SK-N-SH treated with all-trans-retinoic acid at 6 μM for 48 hours (cell line): ENCODE measurements around the gene HOXB7.
A peak's percentile ranks its signal among the peaks of the same experiment; 100 is the strongest.

ENCODE experiments used
- ATAC-seq: fragments of 200-7000 bp; cut with Tn5 transposase; 3 replicates; pipeline ENCODE4 v1.9.1; 2020; ENCODE audit warnings: mild to moderate bottlenecking, moderate library complexity
- ARNTL ChIP-seq: fragments of 450-650 bp; formaldehyde crosslinking; IDR thresholded peaks from 2 replicates; pipeline ENCODE4 v1.5.0; 2020; ENCODE audit warnings: low read depth, mild to moderate bottlenecking, moderate library complexity, borderline replicate concordance
- BACH2 ChIP-seq: fragments of 250-450 bp; sonication (Bioruptor Pico); IDR thresholded peaks from 2 replicates; pipeline ENCODE4 v1.9.0; 2021; ENCODE audit warnings: mild to moderate bottlenecking, borderline replicate concordance
- ESRRG ChIP-seq: fragments of 250-450 bp; sonication (Bioruptor Pico); IDR thresholded peaks from 2 replicates; pipeline ENCODE4 v1.6.1; 2021; ENCODE audit warnings: mild to moderate bottlenecking
- GLIS3 ChIP-seq: fragments of 250-450 bp; sonication (Bioruptor Pico); IDR thresholded peaks from 2 replicates; pipeline ENCODE4 v1.5.0; 2020; ENCODE audit warnings: mild to moderate bottlenecking, moderate library complexity
- ISL1 ChIP-seq: fragments of 250-450 bp; sonication (Bioruptor Pico); IDR thresholded peaks from 2 replicates; pipeline ENCODE4 v2.1.2; 2022; ENCODE audit warnings: mild to moderate bottlenecking, moderate library complexity
- OSR1 ChIP-seq: fragments of 250-450 bp; sonication (Bioruptor Pico); IDR thresholded peaks from 2 replicates; pipeline ENCODE4 v1.8.0; 2022; ENCODE audit warnings: moderate library complexity, mild to moderate bottlenecking, inconsistent platforms
- PPARA ChIP-seq: fragments of 250-450 bp; sonication (Bioruptor Pico); IDR thresholded peaks from 2 replicates; pipeline ENCODE4 v1.5.0; 2020; ENCODE audit warnings: mild to moderate bottlenecking, borderline replicate concordance
- RARB ChIP-seq: fragments of 250-450 bp; sonication (Bioruptor Pico); IDR thresholded peaks from 2 replicates; pipeline ENCODE4 v1.8.0; 2021; ENCODE audit warnings: mild to moderate bottlenecking, moderate library complexity
- SNAI2 ChIP-seq: fragments of 250-450 bp; sonication (Bioruptor Pico); IDR thresholded peaks from 2 replicates; pipeline ENCODE4 v1.5.0; 2020; ENCODE audit warnings: mild to moderate bottlenecking, moderate library complexity
- TCF4 ChIP-seq: fragments of 250-450 bp; sonication (Bioruptor Pico); IDR thresholded peaks from 2 replicates; pipeline ENCODE4 v1.8.0; 2021; ENCODE audit warnings: mild to moderate bottlenecking, moderate library complexity, borderline replicate concordance
- TOX ChIP-seq: fragments of 250-450 bp; sonication (Bioruptor Pico); IDR thresholded peaks from 2 replicates; pipeline ENCODE4 v1.8.0; 2021; ENCODE audit warnings: mild to moderate bottlenecking, moderate library complexity, borderline replicate concordance
- ZC3H10 ChIP-seq: fragments of 250-450 bp; sonication (Bioruptor Pico); IDR thresholded peaks from 2 replicates; pipeline ENCODE4 v1.5.1; 2021; ENCODE audit warnings: mild to moderate bottlenecking, moderate library complexity
- ZFP3 ChIP-seq: fragments of 250-450 bp; sonication (Bioruptor Pico); IDR thresholded peaks from 2 replicates; pipeline ENCODE4 v1.5.0; 2020; ENCODE audit warnings: mild to moderate bottlenecking, moderate library complexity
- ZFP30 ChIP-seq: fragments of 450-650 bp; formaldehyde crosslinking; IDR thresholded peaks from 2 replicates; pipeline ENCODE4 v1.5.0; 2022; ENCODE audit warnings: mild to moderate bottlenecking, moderate library complexity
- ZNF565 ChIP-seq: fragments of 450-650 bp; formaldehyde crosslinking; conservative IDR thresholded peaks from 2 replicates; pipeline ENCODE4 v1.5.0; 2020; ENCODE audit warnings: low read depth, mild to moderate bottlenecking, moderate library complexity
- ZNF8 ChIP-seq: fragments of 450-650 bp; formaldehyde crosslinking; IDR thresholded peaks from 2 replicates; pipeline ENCODE4 v1.5.0; 2020; ENCODE audit warnings: mild to moderate bottlenecking, moderate library complexity
- TF ChIP-seq, protein P1 (sequence below): fragments of 250-450 bp; sonication (Bioruptor Pico); IDR thresholded peaks from 2 replicates; pipeline ENCODE4 v1.5.0; 2020; ENCODE audit warnings: mild to moderate bottlenecking, moderate library complexity
- TF ChIP-seq, protein P2 (sequence below): fragments of 250-450 bp; sonication (Bioruptor Pico); IDR thresholded peaks from 2 replicates; pipeline ENCODE4 v1.8.0; 2020; ENCODE audit warnings: mild to moderate bottlenecking, moderate library complexity, borderline replicate concordance
- TF ChIP-seq, protein P3 (sequence below): fragments of 250-450 bp; sonication (Bioruptor Pico); IDR thresholded peaks from 2 replicates; pipeline ENCODE4 v1.5.1; 2020; ENCODE audit warnings: low read depth, mild to moderate bottlenecking, moderate library complexity
- TF ChIP-seq, protein P4 (sequence below): fragments of 250-450 bp; sonication (Bioruptor Pico); IDR thresholded peaks from 2 replicates; pipeline ENCODE4 v1.5.1; 2021; ENCODE audit warnings: mild to moderate bottlenecking, moderate library complexity
- TF ChIP-seq, protein P5 (sequence below): fragments of 250-450 bp; sonication (Bioruptor Pico); IDR thresholded peaks from 2 replicates; pipeline ENCODE4 v1.8.0; 2021; ENCODE audit warnings: low read depth, mild to moderate bottlenecking, moderate library complexity, borderline replicate concordance

Gene HOXB7

DNA sequence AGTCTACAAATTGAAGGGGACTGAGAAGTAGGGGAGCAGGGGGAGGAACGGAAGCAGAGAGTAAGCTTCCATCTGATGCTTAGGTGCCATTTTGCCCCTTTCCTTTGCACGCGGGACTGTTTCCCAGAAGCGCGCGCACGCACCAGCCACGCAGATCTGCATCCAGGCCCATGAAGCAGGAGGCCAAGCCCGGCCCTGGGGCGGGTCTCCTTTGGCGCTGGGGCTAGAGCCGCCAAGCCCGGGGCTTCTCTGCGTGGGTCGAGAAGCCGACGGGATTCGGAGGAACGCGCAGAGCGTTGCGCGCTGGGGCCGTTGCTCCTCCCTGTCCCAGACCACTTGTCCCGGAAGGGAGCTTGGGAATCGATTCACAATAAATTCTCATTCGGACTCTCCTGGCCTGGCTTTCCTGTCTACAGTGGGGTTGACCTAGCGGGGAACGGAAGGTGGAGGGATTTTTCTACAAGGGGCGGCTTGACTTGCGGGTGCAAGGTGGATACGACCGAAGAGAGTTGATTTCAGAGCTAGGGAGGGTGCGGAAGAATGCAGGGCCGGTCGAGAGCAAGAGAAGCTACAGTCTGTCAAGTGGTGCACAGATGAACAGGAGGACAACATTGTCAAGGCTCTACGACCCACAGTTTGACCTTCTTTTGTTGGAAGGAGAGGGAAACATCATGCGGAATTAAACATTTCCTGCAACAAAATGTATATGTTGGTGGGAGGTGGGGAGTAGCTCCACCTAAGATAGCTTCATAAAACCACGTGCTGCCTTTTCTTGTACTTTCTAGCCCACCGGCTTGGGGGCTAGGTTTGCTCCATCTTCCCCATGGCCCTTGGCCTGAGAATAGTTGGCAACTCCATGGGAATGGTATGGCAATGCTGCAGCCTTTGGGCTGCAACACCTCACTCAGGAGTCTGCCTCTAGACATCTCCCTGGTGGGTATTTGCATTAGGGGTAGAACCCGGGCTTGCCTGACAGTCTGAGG, 10.9 kb upstream of the HOXB7 start:
- no peak for TF ChIP-seq ESRRG (CRISPR knock-in tag)
- no peak for TF ChIP-seq ZFP30 (CRISPR knock-in tag)
- TF ChIP-seq GLIS3, result no peak
- TF ChIP-seq ZNF8, result no peak
- TF ChIP-seq PPARA (CRISPR knock-in tag), result no peak
- TF ChIP-seq ZFP3 (CRISPR knock-in tag), result no peak
- no peak for TF ChIP-seq RARB (CRISPR knock-in tag)
- TF ChIP-seq SNAI2, result no peak
- ATAC-seq, result no peak

DNA sequence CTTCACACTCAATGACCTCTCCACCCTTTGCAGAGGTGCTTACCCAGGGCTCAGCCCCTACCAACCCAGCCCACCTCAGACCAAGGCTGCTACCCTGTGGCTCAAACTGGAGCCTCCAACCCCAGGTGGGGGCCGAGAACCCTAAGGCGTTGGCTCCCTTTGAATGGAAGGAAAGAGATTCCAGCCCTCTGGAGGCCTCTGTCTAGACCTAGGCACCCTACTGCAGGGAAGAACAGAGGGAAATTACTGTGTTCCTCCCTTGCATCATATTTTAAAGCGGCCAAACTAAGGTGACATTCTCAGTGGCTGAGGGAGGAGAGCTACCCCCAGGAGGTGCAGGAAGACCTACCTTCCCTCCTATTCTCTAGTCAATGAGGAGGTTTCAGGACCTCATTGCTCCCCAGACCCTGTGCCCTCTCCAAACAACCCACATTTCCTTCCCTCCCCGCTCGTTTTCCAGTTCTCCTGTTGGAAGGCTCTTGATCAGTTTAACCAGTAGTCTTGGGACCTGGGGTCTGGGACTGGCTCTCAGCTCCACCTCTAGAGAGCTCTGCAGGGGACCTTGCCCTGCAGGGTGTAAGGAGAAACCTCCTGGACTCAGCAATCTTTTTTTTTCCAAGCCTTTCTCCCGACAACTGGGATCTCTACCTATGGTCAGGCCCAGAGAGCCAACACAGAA, 9.8 kb upstream of the HOXB7 start:
- TF ChIP-seq OSR1 (CRISPR knock-in tag) (no peak), ZC3H10 (CRISPR knock-in tag) (no peak), TOX (CRISPR knock-in tag) (no peak), BACH2 (no peak), ESRRG (CRISPR knock-in tag) (no peak), ARNTL (CRISPR knock-in tag) (no peak), ISL1 (CRISPR knock-in tag) (no peak), ZNF565 (CRISPR knock-in tag) (no peak), GLIS3 (no peak), RARB (CRISPR knock-in tag) (no peak), ZNF8 (no peak), ZFP3 (CRISPR knock-in tag) (no peak)
- TF ChIP-seq, protein P1, sequence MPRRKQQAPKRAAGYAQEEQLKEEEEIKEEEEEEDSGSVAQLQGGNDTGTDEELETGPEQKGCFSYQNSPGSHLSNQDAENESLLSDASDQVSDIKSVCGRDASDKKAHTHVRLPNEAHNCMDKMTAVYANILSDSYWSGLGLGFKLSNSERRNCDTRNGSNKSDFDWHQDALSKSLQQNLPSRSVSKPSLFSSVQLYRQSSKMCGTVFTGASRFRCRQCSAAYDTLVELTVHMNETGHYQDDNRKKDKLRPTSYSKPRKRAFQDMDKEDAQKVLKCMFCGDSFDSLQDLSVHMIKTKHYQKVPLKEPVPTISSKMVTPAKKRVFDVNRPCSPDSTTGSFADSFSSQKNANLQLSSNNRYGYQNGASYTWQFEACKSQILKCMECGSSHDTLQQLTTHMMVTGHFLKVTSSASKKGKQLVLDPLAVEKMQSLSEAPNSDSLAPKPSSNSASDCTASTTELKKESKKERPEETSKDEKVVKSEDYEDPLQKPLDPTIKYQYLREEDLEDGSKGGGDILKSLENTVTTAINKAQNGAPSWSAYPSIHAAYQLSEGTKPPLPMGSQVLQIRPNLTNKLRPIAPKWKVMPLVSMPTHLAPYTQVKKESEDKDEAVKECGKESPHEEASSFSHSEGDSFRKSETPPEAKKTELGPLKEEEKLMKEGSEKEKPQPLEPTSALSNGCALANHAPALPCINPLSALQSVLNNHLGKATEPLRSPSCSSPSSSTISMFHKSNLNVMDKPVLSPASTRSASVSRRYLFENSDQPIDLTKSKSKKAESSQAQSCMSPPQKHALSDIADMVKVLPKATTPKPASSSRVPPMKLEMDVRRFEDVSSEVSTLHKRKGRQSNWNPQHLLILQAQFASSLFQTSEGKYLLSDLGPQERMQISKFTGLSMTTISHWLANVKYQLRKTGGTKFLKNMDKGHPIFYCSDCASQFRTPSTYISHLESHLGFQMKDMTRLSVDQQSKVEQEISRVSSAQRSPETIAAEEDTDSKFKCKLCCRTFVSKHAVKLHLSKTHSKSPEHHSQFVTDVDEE (CRISPR knock-in tag), result no peak
- TF ChIP-seq, protein P2, sequence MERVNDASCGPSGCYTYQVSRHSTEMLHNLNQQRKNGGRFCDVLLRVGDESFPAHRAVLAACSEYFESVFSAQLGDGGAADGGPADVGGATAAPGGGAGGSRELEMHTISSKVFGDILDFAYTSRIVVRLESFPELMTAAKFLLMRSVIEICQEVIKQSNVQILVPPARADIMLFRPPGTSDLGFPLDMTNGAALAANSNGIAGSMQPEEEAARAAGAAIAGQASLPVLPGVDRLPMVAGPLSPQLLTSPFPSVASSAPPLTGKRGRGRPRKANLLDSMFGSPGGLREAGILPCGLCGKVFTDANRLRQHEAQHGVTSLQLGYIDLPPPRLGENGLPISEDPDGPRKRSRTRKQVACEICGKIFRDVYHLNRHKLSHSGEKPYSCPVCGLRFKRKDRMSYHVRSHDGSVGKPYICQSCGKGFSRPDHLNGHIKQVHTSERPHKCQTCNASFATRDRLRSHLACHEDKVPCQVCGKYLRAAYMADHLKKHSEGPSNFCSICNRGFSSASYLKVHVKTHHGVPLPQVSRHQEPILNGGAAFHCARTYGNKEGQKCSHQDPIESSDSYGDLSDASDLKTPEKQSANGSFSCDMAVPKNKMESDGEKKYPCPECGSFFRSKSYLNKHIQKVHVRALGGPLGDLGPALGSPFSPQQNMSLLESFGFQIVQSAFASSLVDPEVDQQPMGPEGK (CRISPR knock-in tag), result no peak
- TF ChIP-seq, protein P3, sequence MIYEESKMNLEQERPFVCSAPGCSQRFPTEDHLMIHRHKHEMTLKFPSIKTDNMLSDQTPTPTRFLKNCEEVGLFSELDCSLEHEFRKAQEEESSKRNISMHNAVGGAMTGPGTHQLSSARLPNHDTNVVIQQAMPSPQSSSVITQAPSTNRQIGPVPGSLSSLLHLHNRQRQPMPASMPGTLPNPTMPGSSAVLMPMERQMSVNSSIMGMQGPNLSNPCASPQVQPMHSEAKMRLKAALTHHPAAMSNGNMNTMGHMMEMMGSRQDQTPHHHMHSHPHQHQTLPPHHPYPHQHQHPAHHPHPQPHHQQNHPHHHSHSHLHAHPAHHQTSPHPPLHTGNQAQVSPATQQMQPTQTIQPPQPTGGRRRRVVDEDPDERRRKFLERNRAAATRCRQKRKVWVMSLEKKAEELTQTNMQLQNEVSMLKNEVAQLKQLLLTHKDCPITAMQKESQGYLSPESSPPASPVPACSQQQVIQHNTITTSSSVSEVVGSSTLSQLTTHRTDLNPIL (CRISPR knock-in tag), result no peak
- no peak for ATAC-seq

DNA sequence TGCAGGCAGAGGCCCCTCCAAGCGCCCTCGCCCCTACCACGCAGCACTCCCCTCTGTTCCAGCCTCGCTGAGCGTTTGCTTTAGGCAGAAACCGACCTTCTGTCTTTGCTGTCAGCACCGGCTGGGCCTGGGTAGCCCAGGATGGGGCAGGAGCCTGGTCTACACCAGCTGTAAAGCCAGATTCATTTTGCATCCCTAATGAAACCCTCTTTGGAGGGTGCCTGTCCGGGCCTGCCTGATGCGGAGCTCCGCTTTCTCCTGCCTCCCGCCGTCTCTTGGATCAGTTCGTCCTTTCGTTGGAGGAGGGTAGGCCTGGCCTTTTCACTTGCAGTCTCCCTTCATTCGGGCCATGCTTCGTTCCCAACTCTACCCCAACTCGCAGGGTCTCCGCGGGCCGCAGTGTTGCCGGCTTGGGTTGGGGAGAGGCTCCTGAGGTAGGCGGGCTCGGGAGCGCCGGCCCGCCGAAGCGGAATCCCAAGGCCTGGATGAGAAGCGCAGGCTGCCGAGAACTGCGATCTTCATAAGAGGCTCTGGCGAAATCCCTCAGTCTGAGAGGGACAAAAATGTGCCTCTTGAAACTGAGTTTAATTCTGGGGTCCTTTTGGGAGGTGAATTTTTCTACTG, 9.1 kb upstream of the HOXB7 start:
- peak; percentile 7; the same call in 1 of the 3 replicates for ATAC-seq
- TF ChIP-seq ESRRG (CRISPR knock-in tag), result no peak
- TF ChIP-seq TCF4 (CRISPR knock-in tag), result no peak
- no peak for TF ChIP-seq ISL1 (CRISPR knock-in tag)
- no peak for TF ChIP-seq BACH2
- TF ChIP-seq, protein P4, sequence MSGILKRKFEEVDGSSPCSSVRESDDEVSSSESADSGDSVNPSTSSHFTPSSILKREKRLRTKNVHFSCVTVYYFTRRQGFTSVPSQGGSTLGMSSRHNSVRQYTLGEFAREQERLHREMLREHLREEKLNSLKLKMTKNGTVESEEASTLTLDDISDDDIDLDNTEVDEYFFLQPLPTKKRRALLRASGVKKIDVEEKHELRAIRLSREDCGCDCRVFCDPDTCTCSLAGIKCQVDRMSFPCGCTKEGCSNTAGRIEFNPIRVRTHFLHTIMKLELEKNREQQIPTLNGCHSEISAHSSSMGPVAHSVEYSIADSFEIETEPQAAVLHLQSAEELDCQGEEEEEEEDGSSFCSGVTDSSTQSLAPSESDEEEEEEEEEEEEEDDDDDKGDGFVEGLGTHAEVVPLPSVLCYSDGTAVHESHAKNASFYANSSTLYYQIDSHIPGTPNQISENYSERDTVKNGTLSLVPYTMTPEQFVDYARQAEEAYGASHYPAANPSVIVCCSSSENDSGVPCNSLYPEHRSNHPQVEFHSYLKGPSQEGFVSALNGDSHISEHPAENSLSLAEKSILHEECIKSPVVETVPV (CRISPR knock-in tag), result no peak
- TF ChIP-seq, protein P2 (CRISPR knock-in tag), result no peak
- TF ChIP-seq, protein P3 (CRISPR knock-in tag), result no peak
- TF ChIP-seq, protein P5, sequence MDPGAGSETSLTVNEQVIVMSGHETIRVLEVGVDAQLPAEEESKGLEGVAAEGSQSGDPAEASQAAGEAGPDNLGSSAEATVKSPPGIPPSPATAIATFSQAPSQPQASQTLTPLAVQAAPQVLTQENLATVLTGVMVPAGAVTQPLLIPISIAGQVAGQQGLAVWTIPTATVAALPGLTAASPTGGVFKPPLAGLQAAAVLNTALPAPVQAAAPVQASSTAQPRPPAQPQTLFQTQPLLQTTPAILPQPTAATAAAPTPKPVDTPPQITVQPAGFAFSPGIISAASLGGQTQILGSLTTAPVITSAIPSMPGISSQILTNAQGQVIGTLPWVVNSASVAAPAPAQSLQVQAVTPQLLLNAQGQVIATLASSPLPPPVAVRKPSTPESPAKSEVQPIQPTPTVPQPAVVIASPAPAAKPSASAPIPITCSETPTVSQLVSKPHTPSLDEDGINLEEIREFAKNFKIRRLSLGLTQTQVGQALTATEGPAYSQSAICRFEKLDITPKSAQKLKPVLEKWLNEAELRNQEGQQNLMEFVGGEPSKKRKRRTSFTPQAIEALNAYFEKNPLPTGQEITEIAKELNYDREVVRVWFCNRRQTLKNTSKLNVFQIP (CRISPR knock-in tag), result no peak
- no peak for TF ChIP-seq ARNTL (CRISPR knock-in tag)
- no peak for TF ChIP-seq RARB (CRISPR knock-in tag)
